ENCODE results near the gene GRK2.

Gene GRK2

DNA sequence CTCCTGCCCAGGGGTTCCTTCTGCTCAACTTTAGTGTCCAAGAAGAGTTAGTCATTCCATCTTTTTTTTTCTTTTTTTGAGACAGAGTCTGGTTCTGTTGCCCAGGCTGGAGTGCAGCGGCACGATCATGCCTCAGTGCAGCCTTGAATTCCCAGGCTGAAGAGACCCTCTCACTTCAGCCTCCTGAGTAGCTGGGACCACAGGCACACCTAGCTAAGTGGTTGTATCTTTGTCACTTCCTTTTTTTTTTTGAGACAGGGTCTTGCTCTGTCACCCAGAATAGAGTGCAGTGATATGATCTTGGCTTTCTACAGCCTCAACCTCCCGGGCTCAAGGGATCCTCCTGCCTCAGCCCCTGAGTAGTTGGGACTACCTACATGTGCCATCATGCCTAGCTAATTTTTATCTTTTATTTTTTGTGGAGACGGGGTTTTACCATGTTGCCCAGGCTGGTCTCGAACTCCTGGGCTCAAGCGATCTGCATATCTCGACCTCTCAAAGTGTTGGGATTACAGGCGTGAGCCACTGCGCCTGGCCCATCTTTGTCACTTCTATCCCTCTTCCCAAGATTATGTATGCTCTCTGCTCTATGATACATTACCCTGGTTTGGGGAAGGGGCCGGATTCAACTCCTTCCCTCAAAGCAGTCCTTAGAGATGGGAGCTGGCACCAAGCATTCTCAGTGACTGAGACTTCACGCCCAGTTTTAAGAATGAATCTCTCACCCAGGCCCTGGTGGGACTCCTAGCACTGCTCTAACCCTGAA, 47.0 kb downstream of the GRK2 start:
- Histone ChIP-seq H3K4me3 (replicated peaks; ENCODE audit: low read depth, low read length) (no peak overlapping the region), H3K27me3 (replicated peaks; ENCODE audit: control insufficient read depth, insufficient read depth, low read length) (no peaks in the 10 kb centered on the region), H3K36me3 (ENCODE audit: control insufficient read depth, insufficient read depth, low read length) (no peaks in the 10 kb centered on the region)
- DNase-seq (ENCODE audit: extremely low read depth, insufficient read length) = no peak
- TF ChIP-seq, protein P1, sequence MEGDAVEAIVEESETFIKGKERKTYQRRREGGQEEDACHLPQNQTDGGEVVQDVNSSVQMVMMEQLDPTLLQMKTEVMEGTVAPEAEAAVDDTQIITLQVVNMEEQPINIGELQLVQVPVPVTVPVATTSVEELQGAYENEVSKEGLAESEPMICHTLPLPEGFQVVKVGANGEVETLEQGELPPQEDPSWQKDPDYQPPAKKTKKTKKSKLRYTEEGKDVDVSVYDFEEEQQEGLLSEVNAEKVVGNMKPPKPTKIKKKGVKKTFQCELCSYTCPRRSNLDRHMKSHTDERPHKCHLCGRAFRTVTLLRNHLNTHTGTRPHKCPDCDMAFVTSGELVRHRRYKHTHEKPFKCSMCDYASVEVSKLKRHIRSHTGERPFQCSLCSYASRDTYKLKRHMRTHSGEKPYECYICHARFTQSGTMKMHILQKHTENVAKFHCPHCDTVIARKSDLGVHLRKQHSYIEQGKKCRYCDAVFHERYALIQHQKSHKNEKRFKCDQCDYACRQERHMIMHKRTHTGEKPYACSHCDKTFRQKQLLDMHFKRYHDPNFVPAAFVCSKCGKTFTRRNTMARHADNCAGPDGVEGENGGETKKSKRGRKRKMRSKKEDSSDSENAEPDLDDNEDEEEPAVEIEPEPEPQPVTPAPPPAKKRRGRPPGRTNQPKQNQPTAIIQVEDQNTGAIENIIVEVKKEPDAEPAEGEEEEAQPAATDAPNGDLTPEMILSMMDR (IDR thresholded peaks at IDR 0.05; ENCODE audit: insufficient read depth, low read length, poor library complexity, severe bottlenecking) = no peak

DNA sequence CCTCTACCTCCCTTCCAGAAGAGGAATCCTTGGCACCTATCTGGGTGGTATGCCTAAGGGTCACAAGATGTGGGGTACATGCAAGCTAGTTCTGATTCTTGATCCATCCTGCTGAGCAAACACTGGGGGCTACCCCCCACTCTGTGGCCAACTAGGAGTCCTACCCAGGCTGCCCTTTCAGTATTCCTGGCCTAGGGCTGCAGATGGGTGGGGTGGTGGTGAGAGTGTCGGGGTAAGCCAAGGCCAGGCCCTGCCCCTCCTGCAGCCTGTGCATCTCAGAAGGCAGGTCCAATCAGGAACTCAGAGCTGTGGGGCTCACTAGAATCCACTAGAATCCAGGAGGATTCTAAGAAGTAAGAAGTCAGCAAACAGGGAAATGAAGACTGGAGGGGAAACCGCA, 47.9 kb downstream of the GRK2 start:
- TF ChIP-seq, protein P1 (IDR thresholded peaks at IDR 0.05; ENCODE audit: insufficient read depth, low read length, poor library complexity, severe bottlenecking) = no peak
- H3K27me3 ChIP-seq (replicated peaks; ENCODE audit: control insufficient read depth, insufficient read depth, low read length) = no peaks in the 10 kb centered on the region
- no peak for DNase-seq (ENCODE audit: extremely low read depth, insufficient read length)
- no peaks in the 10 kb centered on the region for H3K36me3 ChIP-seq (ENCODE audit: control insufficient read depth, insufficient read depth, low read length)
- no peak overlapping the region for H3K4me3 ChIP-seq (replicated peaks; ENCODE audit: low read depth, low read length)

DNA sequence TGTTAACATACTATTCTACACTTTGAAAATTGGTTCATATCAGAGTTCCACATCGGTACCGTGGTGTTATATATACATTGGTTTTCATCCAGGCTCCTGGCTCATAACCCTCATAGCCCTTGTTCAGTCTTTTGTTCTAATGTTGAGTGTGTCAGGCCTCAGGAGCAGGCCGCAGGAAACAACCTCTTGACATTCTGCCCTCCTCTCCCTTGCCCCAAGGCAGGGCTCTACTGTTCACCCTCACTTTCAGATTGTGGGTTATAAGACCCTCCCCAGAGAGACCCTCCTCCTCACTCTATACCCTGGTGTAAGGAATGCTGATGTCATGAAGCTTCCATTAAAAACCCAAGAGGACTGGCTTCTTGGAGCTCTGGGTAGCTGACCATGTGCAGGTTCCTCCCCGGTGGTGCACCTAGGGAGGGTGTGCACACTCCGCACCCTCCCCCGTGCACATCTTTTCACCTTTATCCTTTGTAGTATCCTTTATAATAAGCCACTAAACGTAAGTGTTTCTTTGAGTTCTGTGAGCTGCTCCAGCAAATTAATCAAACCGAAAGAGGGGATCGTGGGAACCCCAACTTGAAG, 49.1 kb downstream of the GRK2 start:
- TF ChIP-seq, protein P1 (IDR thresholded peaks at IDR 0.05; ENCODE audit: insufficient read depth, low read length, poor library complexity, severe bottlenecking) = no peak
- no peak for DNase-seq (ENCODE audit: extremely low read depth, insufficient read length)
- H3K36me3 ChIP-seq (ENCODE audit: control insufficient read depth, insufficient read depth, low read length) = no peaks in the 10 kb centered on the region
- no peak overlapping the region for H3K4me3 ChIP-seq (replicated peaks; ENCODE audit: low read depth, low read length)
- no peaks in the 10 kb centered on the region for H3K27me3 ChIP-seq (replicated peaks; ENCODE audit: control insufficient read depth, insufficient read depth, low read length)

DNA sequence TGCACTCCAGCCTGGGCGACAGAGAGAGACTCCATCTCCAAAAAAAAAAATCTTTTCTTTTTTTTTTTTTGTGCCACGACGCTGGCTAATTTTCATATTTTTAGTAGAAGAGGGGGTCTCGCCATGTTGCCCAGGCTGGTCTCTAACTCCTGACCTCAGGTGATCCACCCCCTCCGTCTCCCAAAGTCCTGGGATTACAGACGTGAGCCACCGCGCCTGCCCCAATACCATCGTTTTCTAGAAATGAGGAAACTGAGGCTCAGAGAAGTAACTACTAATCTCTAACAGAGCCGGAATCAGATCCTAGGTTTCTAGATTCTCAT, 50.6 kb downstream of the GRK2 start:
- H3K4me3 ChIP-seq (replicated peaks; ENCODE audit: low read depth, low read length) = peak overlapping the region; percentile 87
- TF ChIP-seq, protein P1 (IDR thresholded peaks at IDR 0.05; ENCODE audit: insufficient read depth, low read length, poor library complexity, severe bottlenecking) = no peak
- DNase-seq (ENCODE audit: extremely low read depth, insufficient read length) = no peak
- H3K27me3 ChIP-seq (replicated peaks; ENCODE audit: control insufficient read depth, insufficient read depth, low read length) = no peaks in the 10 kb centered on the region
- H3K36me3 ChIP-seq (ENCODE audit: control insufficient read depth, insufficient read depth, low read length) = no peaks in the 10 kb centered on the region

DNA sequence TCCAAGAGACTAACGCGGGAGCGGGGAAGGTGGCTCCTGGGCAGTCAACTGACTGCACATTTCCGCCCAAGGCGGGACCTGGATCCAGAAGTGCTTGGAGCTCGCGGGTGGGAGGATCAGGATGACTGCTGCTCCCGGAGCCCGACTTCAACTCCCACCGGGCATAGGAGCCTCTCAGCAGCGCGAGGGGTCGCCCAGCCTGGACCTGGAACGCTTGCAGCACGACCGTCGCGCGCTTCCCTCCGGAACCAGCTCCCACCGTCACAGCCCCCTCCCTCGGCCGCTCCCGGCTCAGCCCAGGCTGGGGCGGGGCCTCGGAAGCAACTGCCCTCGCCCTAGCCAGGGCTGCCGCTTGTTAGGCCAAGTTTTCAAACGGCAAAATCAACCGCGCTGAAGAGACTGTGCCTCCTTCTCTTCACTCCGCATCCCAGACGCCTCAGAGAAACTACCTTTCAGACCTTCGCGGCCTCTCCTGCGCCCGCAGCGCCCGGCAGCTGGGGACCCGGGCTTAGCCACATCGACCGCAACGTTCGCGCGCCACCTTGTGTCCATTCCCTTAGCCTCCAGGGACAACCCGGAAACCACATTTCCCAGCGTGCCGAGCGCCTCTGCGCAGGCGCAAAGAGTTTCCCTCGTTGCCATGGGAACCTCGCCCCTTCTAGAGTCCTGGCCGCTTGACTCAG, 51.1 kb downstream of the GRK2 start:
- no peaks in the 10 kb centered on the region for H3K27me3 ChIP-seq (replicated peaks; ENCODE audit: control insufficient read depth, insufficient read depth, low read length)
- TF ChIP-seq, protein P1 (IDR thresholded peaks at IDR 0.05; ENCODE audit: insufficient read depth, low read length, poor library complexity, severe bottlenecking) = peak; percentile 87
- H3K36me3 ChIP-seq (ENCODE audit: control insufficient read depth, insufficient read depth, low read length) = no peaks in the 10 kb centered on the region
- peak overlapping the region; percentile 87 for H3K4me3 ChIP-seq (replicated peaks; ENCODE audit: low read depth, low read length)
- peak; percentile 95 for DNase-seq (ENCODE audit: extremely low read depth, insufficient read length)
